Parathyroid adenoma (tissue), 2 donors: ENCODE measurements around the gene ENKUR.

Experiments used
- H2AFZ ChIP-seq: fragments of 300-600 bp; sonication (generic); one replicate; pipeline ENCODE4 v1.7.0; 2017; ENCODE audit warnings: antibody characterized with exemption, mild to moderate bottlenecking
- H3K27ac ChIP-seq: fragments of 300-600 bp; sonication (generic); one replicate; pipeline ENCODE4 v1.7.0; 2017
- H3K27me3 ChIP-seq: fragments of 300-600 bp; sonication (generic); one replicate; pipeline ENCODE4 v1.7.0; 2017; ENCODE audit warnings: low read length; ENCODE audit not compliant: control insufficient read depth, insufficient read depth
- H3K36me3 ChIP-seq: fragments of 300-600 bp; sonication (generic); one replicate; pipeline ENCODE4 v1.7.0; 2017; ENCODE audit warnings: low read length; ENCODE audit not compliant: control insufficient read depth, insufficient read depth
- H3K4me1 ChIP-seq: fragments of 300-600 bp; sonication (generic); one replicate; pipeline ENCODE4 v1.7.0; 2017; ENCODE audit warnings: control low read depth
- H3K4me2 ChIP-seq: fragments of 300-600 bp; sonication (generic); one replicate; pipeline ENCODE4 v1.7.0; 2017; ENCODE audit warnings: low read length
- H3K4me3 ChIP-seq: fragments of 300-600 bp; sonication (generic); one replicate; pipeline ENCODE4 v1.7.0; 2017; ENCODE audit warnings: low read depth, low read length
- H3K79me2 ChIP-seq: fragments of 300-600 bp; sonication (generic); one replicate; pipeline ENCODE4 v1.7.0; 2017; ENCODE audit warnings: control low read depth
- H3K9ac ChIP-seq: fragments of 300-600 bp; sonication (generic); one replicate; pipeline ENCODE4 v1.7.0; 2017; ENCODE audit warnings: mild to moderate bottlenecking
- H3K9me3 ChIP-seq: fragments of 300-600 bp; sonication (generic); one replicate; pipeline ENCODE4 v1.7.0; 2017; ENCODE audit warnings: low read length; ENCODE audit not compliant: control insufficient read depth
- TF ChIP-seq, protein P1 (sequence below): fragments of 300-600 bp; sonication (generic); IDR thresholded peaks from one replicate; pipeline ENCODE4 v1.7.0; 2017; ENCODE audit warnings: antibody characterized with exemption, mild to moderate bottlenecking
- donor health status: primary hyperparathyroidism.

The ENKUR gene

DNA sequence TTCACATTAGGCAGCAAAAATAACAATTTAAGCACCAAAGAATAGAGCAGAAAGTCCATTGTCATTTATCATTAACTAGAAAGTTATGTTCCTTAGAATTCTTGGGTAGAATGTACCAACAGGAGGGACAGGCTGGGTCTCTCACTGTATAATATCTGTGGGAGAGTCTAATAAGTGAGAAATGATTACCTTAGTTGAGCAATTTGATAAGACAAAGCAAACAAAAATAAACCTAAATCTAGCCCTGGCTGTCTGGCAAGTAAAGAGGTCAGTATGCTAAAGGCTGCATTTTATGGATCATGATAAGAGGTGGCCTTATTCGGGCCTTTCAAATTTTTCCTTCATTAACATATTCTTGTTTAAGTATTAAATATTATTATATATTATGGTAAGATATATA lies 36.1 kb upstream of the ENKUR start:
- Histone ChIP-seq H3K9ac (no peak overlapping the region), H3K4me2 (no peak overlapping the region), H3K79me2 (no peaks in the 10 kb centered on the region), H3K9me3 (no peaks in the 10 kb centered on the region), H3K27me3 (no peaks in the 10 kb centered on the region), H3K36me3 (no peaks in the 10 kb centered on the region), H3K4me1 (no peaks in the 10 kb centered on the region), H2AFZ (no peak overlapping the region), H3K27ac (no peak overlapping the region), H3K4me3 (no peak overlapping the region)
- TF ChIP-seq, protein P1, sequence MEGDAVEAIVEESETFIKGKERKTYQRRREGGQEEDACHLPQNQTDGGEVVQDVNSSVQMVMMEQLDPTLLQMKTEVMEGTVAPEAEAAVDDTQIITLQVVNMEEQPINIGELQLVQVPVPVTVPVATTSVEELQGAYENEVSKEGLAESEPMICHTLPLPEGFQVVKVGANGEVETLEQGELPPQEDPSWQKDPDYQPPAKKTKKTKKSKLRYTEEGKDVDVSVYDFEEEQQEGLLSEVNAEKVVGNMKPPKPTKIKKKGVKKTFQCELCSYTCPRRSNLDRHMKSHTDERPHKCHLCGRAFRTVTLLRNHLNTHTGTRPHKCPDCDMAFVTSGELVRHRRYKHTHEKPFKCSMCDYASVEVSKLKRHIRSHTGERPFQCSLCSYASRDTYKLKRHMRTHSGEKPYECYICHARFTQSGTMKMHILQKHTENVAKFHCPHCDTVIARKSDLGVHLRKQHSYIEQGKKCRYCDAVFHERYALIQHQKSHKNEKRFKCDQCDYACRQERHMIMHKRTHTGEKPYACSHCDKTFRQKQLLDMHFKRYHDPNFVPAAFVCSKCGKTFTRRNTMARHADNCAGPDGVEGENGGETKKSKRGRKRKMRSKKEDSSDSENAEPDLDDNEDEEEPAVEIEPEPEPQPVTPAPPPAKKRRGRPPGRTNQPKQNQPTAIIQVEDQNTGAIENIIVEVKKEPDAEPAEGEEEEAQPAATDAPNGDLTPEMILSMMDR = no peak

DNA sequence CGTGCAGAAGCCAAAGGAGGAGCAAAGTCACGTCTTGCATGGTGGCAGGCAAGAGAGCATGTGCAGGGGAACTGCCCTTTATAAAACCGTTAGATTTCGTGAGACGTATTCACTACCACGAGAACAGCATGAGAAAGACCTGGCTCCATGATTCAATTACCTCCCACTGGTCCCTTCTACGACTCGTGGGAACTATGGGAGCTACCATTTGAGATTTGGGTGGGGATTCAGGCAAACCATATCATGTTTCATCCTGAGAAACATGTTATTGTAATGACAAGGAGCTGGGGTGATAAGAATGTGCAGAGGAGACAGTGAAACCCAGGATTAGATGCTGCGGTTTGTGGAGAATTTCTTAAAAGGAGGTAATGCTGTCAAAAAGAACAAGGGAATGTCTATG lies 34.4 kb upstream of the ENKUR start:
- Histone ChIP-seq H3K79me2 (no peaks in the 10 kb centered on the region), H3K27me3 (no peaks in the 10 kb centered on the region), H3K4me1 (no peaks in the 10 kb centered on the region), H3K36me3 (no peaks in the 10 kb centered on the region), H2AFZ (no peak overlapping the region), H3K9me3 (no peaks in the 10 kb centered on the region), H3K4me2 (no peak overlapping the region), H3K27ac (no peak overlapping the region), H3K4me3 (no peak overlapping the region), H3K9ac (no peak overlapping the region)
- TF ChIP-seq, protein P1 = no peak

DNA sequence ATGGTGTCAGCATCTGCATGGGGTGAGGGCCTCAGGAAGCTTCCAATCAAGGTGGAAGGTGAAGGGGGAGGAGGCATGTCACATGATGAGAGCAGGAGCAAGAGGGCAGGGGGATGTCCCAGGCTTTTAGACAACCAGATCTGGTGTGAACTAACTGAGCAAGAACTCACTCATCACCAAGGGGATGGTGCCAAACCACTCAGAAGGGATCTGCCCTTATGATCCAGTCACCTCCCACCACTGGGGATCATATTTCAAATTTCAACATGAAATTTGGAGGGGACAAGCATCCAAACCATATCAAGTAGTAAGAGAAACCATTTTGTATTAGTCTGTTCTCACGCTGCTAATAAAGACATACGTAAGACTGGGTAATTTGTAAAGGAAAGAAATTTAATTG lies 34.0 kb upstream of the ENKUR start:
- no peaks in the 10 kb centered on the region for H3K36me3 ChIP-seq
- no peak overlapping the region for H2AFZ ChIP-seq
- no peak overlapping the region for H3K4me3 ChIP-seq
- H3K27me3 ChIP-seq = no peaks in the 10 kb centered on the region
- no peaks in the 10 kb centered on the region for H3K4me1 ChIP-seq
- no peaks in the 10 kb centered on the region for H3K9me3 ChIP-seq
- H3K79me2 ChIP-seq = no peaks in the 10 kb centered on the region
- H3K27ac ChIP-seq = no peak overlapping the region
- TF ChIP-seq, protein P1 = no peak
- H3K9ac ChIP-seq = no peak overlapping the region
- no peak overlapping the region for H3K4me2 ChIP-seq

DNA sequence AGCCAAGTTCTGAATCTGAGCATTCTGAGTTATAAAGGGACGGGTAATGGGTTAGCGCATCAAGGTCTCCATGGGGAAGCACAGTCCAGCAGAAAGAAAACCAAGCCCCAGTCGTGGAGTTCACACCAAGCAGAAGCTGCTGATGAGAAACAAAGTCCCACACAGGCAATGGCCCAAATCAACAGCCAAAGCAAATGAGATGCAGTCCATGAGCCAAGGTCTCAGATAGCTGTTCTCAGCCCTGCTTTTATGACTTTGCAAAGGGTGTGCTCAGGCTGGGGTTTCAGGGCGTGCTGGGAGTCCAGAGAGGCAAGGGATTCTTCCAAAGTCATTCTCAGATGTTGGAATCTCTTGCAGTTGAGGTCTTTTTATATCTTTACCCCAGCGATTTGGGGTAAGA lies 32.5 kb upstream of the ENKUR start:
- TF ChIP-seq, protein P1 = no peak
- Histone ChIP-seq H3K27me3 (no peaks in the 10 kb centered on the region), H3K4me1 (no peaks in the 10 kb centered on the region), H3K9ac (no peak overlapping the region), H3K4me2 (no peak overlapping the region), H3K4me3 (no peak overlapping the region), H3K27ac (no peak overlapping the region), H3K9me3 (no peaks in the 10 kb centered on the region), H3K79me2 (no peaks in the 10 kb centered on the region), H2AFZ (no peak overlapping the region), H3K36me3 (no peaks in the 10 kb centered on the region)

DNA sequence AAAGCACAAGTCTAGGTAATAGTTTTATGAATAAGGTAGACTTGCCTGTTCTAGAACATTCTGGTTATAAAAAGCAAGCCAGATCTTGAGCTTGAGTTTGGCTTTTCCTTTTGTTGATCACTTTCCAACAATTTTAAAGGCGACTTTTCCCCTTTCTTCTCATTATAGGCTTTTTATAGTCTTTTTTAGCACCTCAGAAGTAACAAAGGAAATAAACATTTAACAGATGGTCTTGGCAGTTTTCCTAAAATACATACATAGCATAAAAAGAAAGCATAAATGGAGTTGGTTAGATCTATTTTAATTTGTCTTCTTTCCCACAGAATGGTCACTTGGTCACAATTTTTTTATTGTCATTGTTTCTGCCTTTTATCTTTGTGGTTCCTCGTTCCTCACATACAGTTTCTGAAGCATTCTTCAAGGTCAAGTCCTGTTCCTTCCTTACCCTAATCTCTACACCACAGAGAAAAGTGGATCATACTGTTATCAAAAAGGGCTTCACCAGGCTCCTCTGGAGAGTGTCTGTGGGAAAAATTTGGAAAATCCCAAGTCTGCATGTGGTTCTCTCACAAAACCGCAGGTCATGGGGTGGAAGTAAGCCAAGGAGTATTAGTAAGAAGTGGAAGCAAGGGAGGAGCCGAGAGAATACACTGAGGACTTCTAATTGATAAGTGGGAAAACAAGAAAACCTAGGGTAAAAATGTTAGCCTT lies 31.8 kb upstream of the ENKUR start:
- TF ChIP-seq, protein P1 = no peak
- no peak overlapping the region for H3K9ac ChIP-seq
- no peak overlapping the region for H3K4me3 ChIP-seq
- H3K4me1 ChIP-seq = no peaks in the 10 kb centered on the region
- no peak overlapping the region for H3K4me2 ChIP-seq
- H3K79me2 ChIP-seq = no peaks in the 10 kb centered on the region
- no peaks in the 10 kb centered on the region for H3K36me3 ChIP-seq
- no peaks in the 10 kb centered on the region for H3K27me3 ChIP-seq
- no peak overlapping the region for H2AFZ ChIP-seq
- H3K9me3 ChIP-seq = no peaks in the 10 kb centered on the region
- H3K27ac ChIP-seq = no peak overlapping the region
